Measurements from ENCODE around the gene KRTAP10-7.
"Not testable (repeated sequence)": the region's sequence is repeated elsewhere in the genome, so short reads cannot be mapped to it uniquely, and the experiment has no call there.

Gene KRTAP10-7

GRCh38 chr21:44640761-44641160, 40.4 kb downstream of the KRTAP10-7 start:
- Histone ChIP-seq H3K9me3 (replicated peaks; ENCODE audit: insufficient read depth, low read length) (no peaks in the 10 kb centered on the region; the same call in 1 of the 2 replicates), H2AFZ (ENCODE audit: low read length) (no peak overlapping the region), H3K4me1 (ENCODE audit: low read length) (no peaks in the 10 kb centered on the region), H3K79me2 (ENCODE audit: low read length) (no peaks in the 10 kb centered on the region), H3K4me2 (ENCODE audit: low read depth, low read length) (no peak overlapping the region), H3K4me3 (ENCODE audit: low read length) (no peak overlapping the region), H3K27ac (ENCODE audit: low read length) (no peak overlapping the region), H3K9ac (ENCODE audit: low read length) (no peak overlapping the region), H3K9me2 (replicated peaks; ENCODE audit: insufficient read depth, low read length) (no peaks in the 10 kb centered on the region), H4K20me1 (ENCODE audit: insufficient read depth, low read length) (no peaks in the 10 kb centered on the region), H3K36me3 (replicated peaks; ENCODE audit: insufficient read depth, low read length) (no peaks in the 10 kb centered on the region), H3K27me3 (replicated peaks; ENCODE audit: insufficient read depth, low read length) (peaks cover 80% of the 10 kb centered on the region), H3F3A (ENCODE audit: insufficient read depth, low read length) (no peaks in the 10 kb centered on the region)
- DNase-seq, result no peak
- TF ChIP-seq EZH2 (optimal IDR thresholded peaks at IDR 0.05; ENCODE audit: low read depth, low read length) (no peak), CTCF (IDR thresholded peaks at IDR 0.05; ENCODE audit: low read length) (no peak), EZH2phosphoT487 (IDR thresholded peaks at IDR 0.05; ENCODE audit: low read length) (no peak)

GRCh38 chr21:44643741-44644310, 43.4 kb downstream of the KRTAP10-7 start:
- Histone ChIP-seq H3K27ac (ENCODE audit: low read length) (no peak overlapping the region), H4K20me1 (ENCODE audit: insufficient read depth, low read length) (no peaks in the 10 kb centered on the region), H3K4me1 (ENCODE audit: low read length) (no peaks in the 10 kb centered on the region), H3K9me3 (replicated peaks; ENCODE audit: insufficient read depth, low read length) (no peaks in the 10 kb centered on the region; the same call in 1 of the 2 replicates), H3K79me2 (ENCODE audit: low read length) (no peaks in the 10 kb centered on the region), H3K36me3 (replicated peaks; ENCODE audit: insufficient read depth, low read length) (no peaks in the 10 kb centered on the region), H2AFZ (ENCODE audit: low read length) (no peak overlapping the region), H3K27me3 (replicated peaks; ENCODE audit: insufficient read depth, low read length) (peaks cover 93% of the 10 kb centered on the region), H3K9ac (ENCODE audit: low read length) (no peak overlapping the region), H3K4me2 (ENCODE audit: low read depth, low read length) (no peak overlapping the region), H3F3A (ENCODE audit: insufficient read depth, low read length) (no peaks in the 10 kb centered on the region), H3K9me2 (replicated peaks; ENCODE audit: insufficient read depth, low read length) (no peaks in the 10 kb centered on the region), H3K4me3 (ENCODE audit: low read length) (no peak overlapping the region)
- no peak for TF ChIP-seq EZH2 (optimal IDR thresholded peaks at IDR 0.05; ENCODE audit: low read depth, low read length)
- no peak for TF ChIP-seq CTCF (IDR thresholded peaks at IDR 0.05; ENCODE audit: low read length)
- no peak for TF ChIP-seq EZH2phosphoT487 (IDR thresholded peaks at IDR 0.05; ENCODE audit: low read length)
- DNase-seq, result no peak

GRCh38 chr21:44644878-44645277, 44.5 kb downstream of the KRTAP10-7 start:
- no peaks in the 10 kb centered on the region for H3K36me3 ChIP-seq (replicated peaks; ENCODE audit: insufficient read depth, low read length)
- H3K27me3 ChIP-seq (replicated peaks; ENCODE audit: insufficient read depth, low read length), result peaks cover 95% of the 10 kb centered on the region
- no peaks in the 10 kb centered on the region for H4K20me1 ChIP-seq (ENCODE audit: insufficient read depth, low read length)
- no peak for DNase-seq
- no peaks in the 10 kb centered on the region for H3K4me1 ChIP-seq (ENCODE audit: low read length)
- no peak overlapping the region for H3K9ac ChIP-seq (ENCODE audit: low read length)
- H3F3A ChIP-seq (ENCODE audit: insufficient read depth, low read length), result no peaks in the 10 kb centered on the region
- TF ChIP-seq CTCF (IDR thresholded peaks at IDR 0.05; ENCODE audit: low read length) (no peak), EZH2 (optimal IDR thresholded peaks at IDR 0.05; ENCODE audit: low read depth, low read length) (no peak), EZH2phosphoT487 (IDR thresholded peaks at IDR 0.05; ENCODE audit: low read length) (no peak)
- H3K9me3 ChIP-seq (replicated peaks; ENCODE audit: insufficient read depth, low read length), result no peaks in the 10 kb centered on the region; the same call in 1 of the 2 replicates
- no peak overlapping the region for H3K4me2 ChIP-seq (ENCODE audit: low read depth, low read length)
- no peak overlapping the region for H2AFZ ChIP-seq (ENCODE audit: low read length)
- no peaks in the 10 kb centered on the region for H3K9me2 ChIP-seq (replicated peaks; ENCODE audit: insufficient read depth, low read length)
- H3K27ac ChIP-seq (ENCODE audit: low read length), result no peak overlapping the region
- no peaks in the 10 kb centered on the region for H3K79me2 ChIP-seq (ENCODE audit: low read length)
- no peak overlapping the region for H3K4me3 ChIP-seq (ENCODE audit: low read length)

- not testable (repeated sequence) for H3K79me2 ChIP-seq (ENCODE audit: low read length); H3K36me3 ChIP-seq (replicated peaks; ENCODE audit: insufficient read depth, low read length); H3K9me3 ChIP-seq (replicated peaks; ENCODE audit: insufficient read depth, low read length); DNase-seq; H3K27ac ChIP-seq (ENCODE audit: low read length); H3K9me2 ChIP-seq (replicated peaks; ENCODE audit: insufficient read depth, low read length); H4K20me1 ChIP-seq (ENCODE audit: insufficient read depth, low read length); H3K4me3 ChIP-seq (ENCODE audit: low read length); H2AFZ ChIP-seq (ENCODE audit: low read length); H3K9ac ChIP-seq (ENCODE audit: low read length); H3K4me2 ChIP-seq (ENCODE audit: low read depth, low read length); H3K4me1 ChIP-seq (ENCODE audit: low read length); H3F3A ChIP-seq (ENCODE audit: insufficient read depth, low read length)
- peaks cover 95% of the 10 kb centered on the region for H3K27me3 ChIP-seq (replicated peaks; ENCODE audit: insufficient read depth, low read length)
Measured at GRCh38 chr21:44646366-44647221, 46.2 kb downstream of the KRTAP10-7 start, which contains the start of gene KRTAP10-11. TSS of gene KRTAP10-11 (plus strand) at chr21:44646414. CDS start at chr21:44646459, 45 bp downstream.
